GM12872 (cell line): ENCODE data around the gene DUSP7.

Source experiments
- TF ChIP-seq, protein P1 (sequence below): IDR thresholded peaks from 3 replicates; pipeline ENCODE4 v1.5.1; 2011; ENCODE audit warnings: low read depth, mild to moderate bottlenecking, low read length, moderate library complexity; ENCODE audit not compliant: insufficient read depth

The DUSP7 gene

DNA sequence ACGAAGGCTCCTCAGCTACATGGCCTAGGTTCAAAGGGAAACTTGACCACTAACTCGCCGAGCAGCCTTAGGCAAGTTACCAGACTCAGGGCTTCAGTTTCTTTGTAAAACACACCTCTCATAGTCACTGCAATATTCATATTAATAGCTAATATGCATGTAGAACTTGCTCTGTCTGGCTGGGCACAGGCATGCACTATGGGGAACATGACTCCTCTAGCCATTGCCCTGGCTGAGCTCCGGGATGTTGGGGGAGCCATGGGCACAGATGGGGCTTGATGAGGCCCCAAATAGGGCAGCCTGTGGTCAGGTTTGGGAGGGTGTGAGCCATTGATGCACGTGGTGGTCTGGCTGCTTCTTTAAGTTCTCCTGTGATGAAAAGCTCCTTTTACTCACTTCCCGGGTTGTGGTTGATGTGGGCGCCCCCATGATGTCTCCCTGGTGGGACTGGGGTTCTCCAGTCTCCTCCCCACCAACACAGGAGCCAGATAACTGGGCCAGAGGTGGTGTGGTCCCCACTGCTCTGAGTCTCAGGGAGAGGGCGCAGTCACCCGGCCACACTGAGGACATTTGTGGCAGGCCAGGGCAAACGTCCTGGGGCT is 29.4 kb upstream of the DUSP7 start:
- TF ChIP-seq, protein P1, sequence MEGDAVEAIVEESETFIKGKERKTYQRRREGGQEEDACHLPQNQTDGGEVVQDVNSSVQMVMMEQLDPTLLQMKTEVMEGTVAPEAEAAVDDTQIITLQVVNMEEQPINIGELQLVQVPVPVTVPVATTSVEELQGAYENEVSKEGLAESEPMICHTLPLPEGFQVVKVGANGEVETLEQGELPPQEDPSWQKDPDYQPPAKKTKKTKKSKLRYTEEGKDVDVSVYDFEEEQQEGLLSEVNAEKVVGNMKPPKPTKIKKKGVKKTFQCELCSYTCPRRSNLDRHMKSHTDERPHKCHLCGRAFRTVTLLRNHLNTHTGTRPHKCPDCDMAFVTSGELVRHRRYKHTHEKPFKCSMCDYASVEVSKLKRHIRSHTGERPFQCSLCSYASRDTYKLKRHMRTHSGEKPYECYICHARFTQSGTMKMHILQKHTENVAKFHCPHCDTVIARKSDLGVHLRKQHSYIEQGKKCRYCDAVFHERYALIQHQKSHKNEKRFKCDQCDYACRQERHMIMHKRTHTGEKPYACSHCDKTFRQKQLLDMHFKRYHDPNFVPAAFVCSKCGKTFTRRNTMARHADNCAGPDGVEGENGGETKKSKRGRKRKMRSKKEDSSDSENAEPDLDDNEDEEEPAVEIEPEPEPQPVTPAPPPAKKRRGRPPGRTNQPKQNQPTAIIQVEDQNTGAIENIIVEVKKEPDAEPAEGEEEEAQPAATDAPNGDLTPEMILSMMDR = no peak

DNA sequence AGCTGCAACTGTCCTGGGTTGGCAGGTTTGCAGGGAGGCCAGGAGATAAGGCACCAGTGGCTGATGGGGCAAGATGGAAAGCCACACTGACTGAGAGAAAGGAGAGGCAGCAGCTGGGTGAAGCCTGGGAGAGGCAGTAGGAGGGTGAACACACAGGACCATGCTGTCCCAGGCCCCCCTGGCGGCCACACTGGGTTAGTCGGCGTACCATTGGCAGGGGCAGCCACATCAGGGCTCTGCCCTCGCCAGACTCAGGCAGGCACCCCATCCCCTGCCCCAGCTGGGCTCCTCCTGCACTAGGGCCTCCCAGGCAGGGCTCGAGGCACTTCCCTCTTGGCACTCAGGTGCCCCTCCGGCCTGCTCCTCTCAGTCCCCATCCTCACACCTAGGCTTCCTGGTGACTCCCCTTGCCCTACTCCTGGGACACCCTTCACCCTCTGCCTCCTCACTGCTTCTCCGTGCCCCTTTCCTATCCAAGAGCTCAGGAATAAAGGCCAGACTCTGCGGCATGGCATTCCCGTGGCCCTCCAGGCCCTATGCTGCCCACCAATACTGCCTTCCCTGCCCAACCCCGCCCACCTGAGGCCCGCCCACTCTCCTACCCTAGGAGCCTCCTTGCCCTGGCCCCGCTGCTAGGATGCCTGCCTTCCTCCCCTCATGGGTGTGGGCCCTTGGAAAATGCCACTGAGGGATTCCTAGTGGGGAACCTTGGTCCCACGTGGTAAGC is 28.7 kb upstream of the DUSP7 start:
- TF ChIP-seq, protein P1 = 0 out of 3 replicates have a peak, but pooled peaks have one; percentile 17

DNA sequence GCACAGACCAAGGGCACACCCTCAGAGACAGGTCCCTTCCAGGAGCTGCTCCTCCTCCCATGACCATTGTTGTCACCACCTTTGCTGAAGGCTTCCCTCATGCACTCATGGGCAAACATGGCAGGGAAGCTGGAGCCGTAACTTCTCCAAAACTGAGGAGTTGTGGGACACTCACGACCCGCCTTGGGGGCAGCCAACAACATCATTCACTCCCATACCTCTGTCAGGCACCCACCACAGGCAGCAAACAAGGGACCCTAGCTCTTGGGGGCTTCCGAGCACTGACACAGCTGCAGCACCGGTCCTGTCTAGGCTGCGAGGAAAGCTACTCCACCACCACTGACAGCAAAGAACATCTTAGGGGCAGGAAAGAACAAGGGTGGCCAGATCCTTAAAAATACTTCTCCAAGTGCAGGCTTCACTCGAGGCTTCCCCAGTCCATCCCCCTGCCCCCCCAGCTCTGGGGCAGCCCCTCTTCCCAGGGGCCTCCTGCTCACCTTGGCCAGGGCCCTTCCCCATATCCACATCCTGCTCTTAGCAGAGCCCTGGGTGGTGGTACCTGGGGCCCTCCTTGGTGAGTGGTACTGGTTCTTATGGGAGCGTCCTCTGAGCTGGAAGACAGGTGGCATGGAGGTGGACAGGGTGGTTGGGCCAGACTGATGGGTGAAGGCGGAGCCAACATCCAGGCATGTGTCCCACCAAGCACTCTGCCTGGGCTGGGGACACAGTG is 28.0 kb upstream of the DUSP7 start:
- TF ChIP-seq, protein P1 = no peak

DNA sequence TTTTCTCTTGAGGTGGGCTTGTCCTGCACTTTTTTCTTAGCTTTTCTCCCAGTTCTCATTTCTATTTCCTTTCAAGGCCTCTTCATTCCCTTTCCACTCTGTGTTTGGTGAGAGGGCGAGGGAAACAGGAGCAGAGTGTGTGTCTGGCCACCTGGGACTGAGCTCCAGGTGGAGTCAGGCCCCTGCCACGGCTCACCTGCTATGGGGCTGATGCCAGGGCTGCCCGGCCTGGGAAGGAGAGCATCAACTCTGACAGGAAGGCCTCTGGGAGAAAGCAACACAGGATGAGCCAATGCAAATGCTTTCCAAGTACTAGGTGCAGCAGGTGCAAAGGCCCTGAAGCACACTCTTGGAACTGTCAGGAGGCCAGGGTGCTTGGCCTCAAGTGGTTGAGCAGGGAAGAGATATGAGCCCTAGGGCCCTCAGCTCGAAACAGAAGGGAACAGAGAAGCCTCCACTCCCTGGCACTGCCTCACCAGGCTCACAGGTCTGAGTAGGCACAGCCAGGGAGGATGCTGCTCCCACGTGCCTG is 27.3 kb upstream of the DUSP7 start:
- TF ChIP-seq, protein P1 = no peak

DNA sequence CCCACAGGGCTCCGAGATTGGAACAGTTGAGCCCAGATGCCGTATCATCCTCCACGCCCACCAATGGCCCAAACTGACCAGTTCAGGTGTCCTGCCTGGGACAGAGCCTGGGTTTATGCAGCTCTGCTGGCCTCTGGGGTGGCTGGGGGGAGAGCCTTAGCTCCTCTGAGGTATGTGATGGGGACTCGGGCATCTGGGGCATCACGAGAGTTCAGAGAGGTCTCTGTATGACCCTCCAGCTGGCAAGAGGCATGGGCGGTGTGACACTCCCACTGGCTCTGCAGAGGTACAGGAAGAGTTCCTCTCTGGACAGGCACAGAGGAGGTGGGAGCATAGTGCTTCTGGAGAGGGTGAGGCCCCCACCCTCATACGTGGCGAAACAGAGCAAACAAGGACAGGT is 26.6 kb upstream of the DUSP7 start:
- TF ChIP-seq, protein P1 = no peak

DNA sequence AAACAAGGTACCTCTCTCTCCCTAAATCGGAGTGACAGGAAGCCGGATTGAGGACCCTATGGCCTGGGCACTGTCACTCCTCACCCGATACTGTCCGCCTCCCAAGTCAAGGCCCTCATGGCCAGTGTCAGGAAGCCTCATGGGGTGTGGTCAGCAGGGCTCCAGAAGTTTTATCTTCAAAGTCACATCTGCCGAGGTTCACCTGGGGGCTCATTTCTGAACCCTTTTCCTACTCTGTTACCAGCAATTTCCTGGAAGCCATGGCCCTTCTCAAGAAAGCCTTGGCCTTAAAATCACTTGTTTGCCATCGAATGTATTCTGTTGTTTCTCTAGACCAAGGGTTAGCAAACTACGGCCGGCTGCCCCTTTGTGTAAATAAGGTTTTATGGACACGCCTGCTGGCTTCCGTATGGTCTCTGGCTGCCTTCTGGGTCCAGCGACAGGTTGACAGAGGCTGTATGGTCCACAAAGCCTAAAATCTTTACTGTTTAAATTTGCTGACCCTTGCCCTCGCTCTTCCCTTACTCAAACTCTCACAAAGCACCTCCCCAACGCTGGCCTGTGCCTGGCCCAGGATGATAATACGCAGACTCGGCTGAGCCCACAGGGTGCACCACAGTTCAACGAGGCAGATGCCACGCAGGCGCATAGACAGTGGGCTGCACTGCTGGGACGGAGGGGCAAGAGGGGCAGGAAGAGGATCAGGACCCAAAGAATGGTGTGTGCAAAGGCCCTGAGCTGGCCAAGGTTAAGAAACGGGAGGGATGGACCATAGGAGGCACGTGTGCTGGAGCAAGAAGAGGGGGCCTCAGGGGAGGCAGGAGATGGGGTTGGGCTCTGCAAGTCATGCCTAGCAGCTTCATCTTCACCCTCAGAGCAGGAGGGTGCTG is 24.7 kb upstream of the DUSP7 start:
- TF ChIP-seq, protein P1 = no peak
